Heart left ventricle (tissue), 13 donors: ENCODE data around the gene IL23A.

Experiments
- CTCF ChIP-seq, 12 donors: fragments of 200-600 bp; sonication (generic) in 4 of 12; IDR thresholded peaks; one replicate each; pipeline versions ENCODE4 v1.5.0 to v1.8.0; 2018 to 2022; ENCODE audit warnings: antibody characterized with exemption in 12 of 12, mild to moderate bottlenecking in 5 of 12
- POLR2A ChIP-seq, 2 donors: fragments of 450-650 bp; IDR thresholded peaks; one replicate each; pipeline ENCODE4 v1.6.1; 2017; ENCODE audit warnings: antibody characterized with exemption in 2 of 2, mild to moderate bottlenecking in 2 of 2, moderate library complexity in 2 of 2
- donor health status: ischemic (EF 13 %, LVEDD 7.1; RV severe dilation, severe dysfunction).
- donor health status: DM: no; HTN: yes; CAD: no.
- donor health status: DM: no; HTN: no; CAD: no.
- donor health status: ischemic (EF 25% LVEDD 6.9; RV normal size, moderate dysfunction).
- donor health status: ischemic (EF 25% LVEDD 5.7; RV mildly dilated, moderate dysfunction).
- donor health status: ischemic (EF 35%, LVEDD 5.7; RV mildly dilated, moderate dysfunction).
- donor health status: nonischemic (EF 11% LVEDD 7.7; RV severe dilation, severe dysfunction).
- donor health status: DM: yes; HTN: yes; CAD: no.
- donor health status: PGD.
- donor health status: ischemic (EF 29% LVEDD 5.4; RV normal size, mild dysfunction).
- donor health status: nonischemic (EF 23%, LVEDD 6.1; RV moderate dilation, normal function).

DNA sequence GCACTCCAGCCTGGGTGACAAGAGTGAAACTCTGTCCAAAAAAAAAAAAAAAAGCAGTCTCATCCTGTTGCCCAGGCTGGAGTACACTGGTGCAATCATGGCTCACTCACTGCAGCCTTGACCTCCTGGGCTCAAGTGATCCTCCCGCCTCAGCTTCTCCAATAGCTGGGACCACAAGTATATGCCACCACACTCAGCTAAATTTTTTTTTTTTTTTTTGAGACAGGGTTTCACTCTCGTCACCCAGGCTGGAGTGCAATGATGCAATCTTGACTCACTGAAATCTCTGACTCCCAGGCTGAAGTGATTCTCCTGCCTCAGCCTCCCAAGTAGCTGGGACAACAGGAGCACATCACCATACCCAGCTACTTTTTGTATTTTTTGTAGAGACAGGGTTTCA, 17.7 kb upstream of the IL23A start:
- TF ChIP-seq CTCF (IDR thresholded peaks at IDR 0.05) (no peak), POLR2A (IDR thresholded peaks at IDR 0.05) (no peak)
